ENCODE data around the gene PROM1.

Gene PROM1

GRCh38 chr4:15951781-15952180, 132.0 kb downstream of the PROM1 start:
- Histone ChIP-seq H3K4me1 (ENCODE audit: control insufficient read depth, insufficient read depth, low read length) (no peaks in the 10 kb centered on the region), H3K9me3 (ENCODE audit: control insufficient read depth, insufficient read depth, low read depth, low read length) (no peaks in the 10 kb centered on the region), H3K36me3 (ENCODE audit: control insufficient read depth in 2 of 2, insufficient read depth in 1 of 2, low read length in 2 of 2) (no peaks in the 10 kb centered on the region), H3K27ac (ENCODE audit: extremely low read depth, low read depth, low read length) (no peak overlapping the region), H3K4me3 (ENCODE audit: low read depth, low read length) (no peak overlapping the region)
- TF ChIP-seq ZNF174 (tag by site-specific recombination; IDR thresholded peaks at IDR 0.05) (no peak), ZBTB21 (tag by site-specific recombination; IDR thresholded peaks at IDR 0.05) (no peak), ZNF146 (tag by site-specific recombination; IDR thresholded peaks at IDR 0.05) (no peak), ZBTB49 (tag by site-specific recombination; IDR thresholded peaks at IDR 0.05; ENCODE audit: low read depth) (no peak), ZNF692 (tag by site-specific recombination; IDR thresholded peaks at IDR 0.05) (no peak), KLF8 (tag by site-specific recombination; IDR thresholded peaks at IDR 0.05) (no peak), ZNF629 (tag by site-specific recombination; IDR thresholded peaks at IDR 0.05) (no peak)
- ChIA-PET POLR2A (no interaction called here), CTCF (interaction anchor here (2.0 to 2.5 kb wide), 2 partner anchors 69 to 146 kb away, joined by 5 to 9 read pairs; no protein-coding TSS in a partner anchor)

GRCh38 chr4:15948826-15949225, 135.0 kb downstream of the PROM1 start:
- CTCF ChIA-PET = interaction anchor here (1.0 kb wide), 2 partner anchors 27 to 143 kb away, joined by 3 read pairs; no protein-coding TSS in a partner anchor
- Histone ChIP-seq H3K36me3 (ENCODE audit: control insufficient read depth in 2 of 2, insufficient read depth in 1 of 2, low read length in 2 of 2) (no peaks in the 10 kb centered on the region), H3K27ac (ENCODE audit: extremely low read depth, low read depth, low read length) (no peak overlapping the region), H3K9me3 (ENCODE audit: control insufficient read depth, insufficient read depth, low read depth, low read length) (no peaks in the 10 kb centered on the region), H3K4me3 (ENCODE audit: low read depth, low read length) (no peak overlapping the region), H3K4me1 (ENCODE audit: control insufficient read depth, insufficient read depth, low read length) (no peaks in the 10 kb centered on the region)
- POLR2A ChIA-PET = no interaction called here
- TF ChIP-seq ZBTB17 (tag by site-specific recombination; IDR thresholded peaks at IDR 0.05) = no peak
- no peak for TF ChIP-seq EGR2 (tag by site-specific recombination; IDR thresholded peaks at IDR 0.05; ENCODE audit: low read depth)
- no peak for TF ChIP-seq ZNF184 (tag by site-specific recombination; IDR thresholded peaks at IDR 0.05)
- TF ChIP-seq ZNF23 (tag by site-specific recombination; IDR thresholded peaks at IDR 0.05; ENCODE audit: borderline replicate concordance) = no peak
- no peak for TF ChIP-seq ZNF433 (tag by site-specific recombination; IDR thresholded peaks at IDR 0.05; ENCODE audit: low read depth)
- TF ChIP-seq SETDB1 (IDR thresholded peaks at IDR 0.05; ENCODE audit: insufficient read length, low read length) = no peak
- TF ChIP-seq ZSCAN30 (tag by site-specific recombination; IDR thresholded peaks at IDR 0.05) = no peak
- no peak for TF ChIP-seq ZNF274 (IDR thresholded peaks at IDR 0.05; ENCODE audit: low read length)
- no peak for TF ChIP-seq ZNF274 (tag by site-specific recombination; IDR thresholded peaks at IDR 0.05; ENCODE audit: borderline replicate concordance)
- no peak for TF ChIP-seq BCL6B (tag by site-specific recombination; IDR thresholded peaks at IDR 0.05)
- TF ChIP-seq GLIS1 (tag by site-specific recombination; IDR thresholded peaks at IDR 0.05) = no peak
- no peak for TF ChIP-seq ZNF292 (tag by site-specific recombination; IDR thresholded peaks at IDR 0.05; ENCODE audit: borderline replicate concordance, low read depth)
- TF ChIP-seq ZNF785 (tag by site-specific recombination; IDR thresholded peaks at IDR 0.05) = no peak
- no peak for TF ChIP-seq ZSCAN18 (tag by site-specific recombination; IDR thresholded peaks at IDR 0.05)
- TF ChIP-seq ZNF488 (tag by site-specific recombination; IDR thresholded peaks at IDR 0.05) = no peak
- TF ChIP-seq ZBTB10 (tag by site-specific recombination; IDR thresholded peaks at IDR 0.05) = no peak
- no peak for TF ChIP-seq ZNF580 (tag by site-specific recombination; IDR thresholded peaks at IDR 0.05)
- TF ChIP-seq ZNF426 (tag by site-specific recombination; IDR thresholded peaks at IDR 0.05) = no peak
- TF ChIP-seq ZNF555 (tag by site-specific recombination; conservative IDR thresholded peaks at IDR 0.05) = no peak
